IPS-18c (cell line): ENCODE measurements around the gene RNASE11.

ENCODE experiments used
- H3K4me3 ChIP-seq: 2 replicates; pipeline ENCODE4 v1.7.0; 2013; ENCODE audit warnings: low read depth, mild to moderate bottlenecking, low read length, moderate library complexity; ENCODE audit not compliant: insufficient read depth
- H3K9me3 ChIP-seq: one replicate; pipeline ENCODE4 v1.6.1; 2013; ENCODE audit warnings: mild to moderate bottlenecking, low read length, moderate library complexity; ENCODE audit not compliant: control insufficient read depth, insufficient read depth

RNASE11 gene

DNA sequence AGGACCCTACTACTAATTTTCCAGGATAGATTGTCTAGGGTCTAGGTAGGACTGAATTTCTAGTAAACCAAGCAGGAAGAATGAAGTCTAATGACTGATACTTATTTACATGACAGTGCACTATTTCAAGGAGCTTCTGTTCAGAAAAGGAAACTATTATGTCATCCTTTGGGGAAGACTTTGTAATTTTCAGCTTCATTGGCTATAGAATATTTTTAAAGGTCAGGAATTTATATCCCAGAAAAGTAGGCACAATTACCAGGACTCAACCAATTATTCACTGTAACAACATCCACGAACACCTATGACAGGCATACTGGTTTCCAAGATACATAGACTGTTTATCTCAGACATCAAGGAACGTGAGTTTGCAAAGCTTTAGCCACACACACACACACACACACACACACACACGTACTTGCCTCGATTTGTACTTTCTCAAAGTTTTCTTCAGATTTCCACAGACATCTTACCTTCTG is 30.5 kb upstream of the RNASE11 start:
- Histone ChIP-seq H3K4me3 (no peak overlapping the region), H3K9me3 (no peaks in the 10 kb centered on the region)

DNA sequence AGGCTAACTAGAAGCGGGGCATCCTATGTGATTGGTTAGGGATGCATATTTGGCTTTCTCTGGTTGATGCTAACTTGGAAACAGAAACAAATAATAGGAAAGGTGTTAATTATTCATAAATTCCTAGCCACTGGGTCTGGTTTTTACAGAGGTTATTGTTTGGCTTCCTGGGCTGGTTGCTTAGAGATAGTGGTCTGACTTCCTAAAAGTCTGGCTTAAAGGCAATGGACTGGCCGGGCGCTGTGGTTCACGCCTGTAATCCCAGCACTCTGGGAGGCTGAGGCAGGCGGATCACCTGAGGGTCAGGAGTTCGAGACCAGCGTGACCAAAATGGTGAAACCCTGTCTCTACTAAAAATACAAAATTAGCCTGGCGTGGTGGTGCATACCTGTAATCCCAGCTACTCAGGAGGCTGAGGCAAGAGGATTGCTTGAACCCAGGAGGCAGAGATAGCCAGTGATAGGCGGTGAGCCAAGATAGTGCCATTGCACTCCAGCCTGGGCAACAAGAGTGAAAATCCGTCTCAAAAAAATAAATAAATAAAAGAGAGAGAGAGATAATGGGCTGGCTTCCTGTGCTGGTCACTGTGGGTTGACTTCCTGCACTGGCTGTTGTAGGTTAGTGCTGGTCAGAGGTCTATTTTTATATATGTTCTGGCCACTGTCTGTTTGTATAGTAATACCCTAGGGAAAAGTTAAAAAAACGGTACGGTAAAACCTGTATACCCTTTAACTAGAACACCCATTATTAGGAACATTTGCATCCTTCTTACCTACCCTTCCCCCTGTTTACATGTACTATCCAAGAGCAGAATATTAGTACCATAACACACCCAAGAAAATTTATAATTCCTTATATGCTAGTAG is 29.6 kb upstream of the RNASE11 start:
- no peak overlapping the region for H3K4me3 ChIP-seq
- H3K9me3 ChIP-seq = no peaks in the 10 kb centered on the region

DNA sequence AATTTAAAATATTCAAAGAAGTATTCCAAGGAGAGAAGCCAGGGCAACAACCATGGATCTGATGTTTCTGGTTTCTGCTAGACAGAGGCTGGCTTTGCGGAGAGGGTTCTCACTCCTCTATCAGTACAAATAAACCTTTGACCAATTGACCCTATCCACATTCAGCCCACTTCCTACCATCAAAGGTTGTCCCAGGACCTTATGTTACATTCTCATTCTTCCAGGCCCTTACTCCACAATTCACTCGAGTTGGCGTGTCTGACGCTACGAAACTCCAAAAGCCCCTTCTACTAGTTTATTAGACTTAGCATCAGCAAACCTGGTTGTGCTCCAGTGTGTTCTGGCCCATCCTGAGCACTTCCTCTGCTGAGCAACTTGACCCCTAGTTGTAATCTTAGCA is 28.2 kb upstream of the RNASE11 start:
- H3K4me3 ChIP-seq = no peak overlapping the region
- no peaks in the 10 kb centered on the region for H3K9me3 ChIP-seq

DNA sequence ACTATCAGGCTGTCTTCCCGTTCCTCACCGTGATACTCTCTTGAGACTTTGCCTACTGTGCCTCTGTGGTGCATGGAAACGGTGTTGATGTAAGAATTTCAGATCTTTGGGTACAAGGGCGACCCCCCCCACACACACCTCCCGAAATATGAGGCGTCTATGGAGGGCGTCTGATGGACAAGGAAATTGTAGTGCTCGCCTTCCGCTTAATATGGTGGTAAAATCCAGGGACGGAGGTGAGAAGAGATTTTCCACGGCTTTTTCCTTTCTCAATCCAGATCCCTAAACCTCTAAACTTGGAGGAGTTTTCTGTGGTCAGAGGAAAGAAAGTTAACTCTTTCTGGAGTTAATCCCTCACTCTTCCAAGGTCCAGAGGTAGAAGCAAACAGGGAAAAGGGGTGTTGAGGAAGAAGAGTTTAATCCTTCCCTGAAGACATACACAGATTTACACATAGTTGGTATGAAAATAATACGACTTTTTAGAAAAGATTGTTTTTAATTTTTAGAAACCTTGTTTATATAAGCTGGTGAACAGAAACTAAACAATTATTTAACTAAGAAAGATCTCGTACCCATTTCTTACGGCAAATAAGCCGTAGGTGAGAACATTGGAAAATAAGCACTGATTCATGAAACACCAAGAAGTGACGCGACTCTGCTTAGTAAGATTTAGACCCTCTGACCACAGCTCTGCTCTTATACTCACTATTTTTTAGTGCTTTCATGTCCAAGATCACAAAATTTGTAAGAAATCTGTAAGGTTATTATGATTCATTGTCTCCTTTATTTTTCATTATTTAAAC is 26.4 kb upstream of the RNASE11 start:
- H3K9me3 ChIP-seq = no peaks in the 10 kb centered on the region

DNA sequence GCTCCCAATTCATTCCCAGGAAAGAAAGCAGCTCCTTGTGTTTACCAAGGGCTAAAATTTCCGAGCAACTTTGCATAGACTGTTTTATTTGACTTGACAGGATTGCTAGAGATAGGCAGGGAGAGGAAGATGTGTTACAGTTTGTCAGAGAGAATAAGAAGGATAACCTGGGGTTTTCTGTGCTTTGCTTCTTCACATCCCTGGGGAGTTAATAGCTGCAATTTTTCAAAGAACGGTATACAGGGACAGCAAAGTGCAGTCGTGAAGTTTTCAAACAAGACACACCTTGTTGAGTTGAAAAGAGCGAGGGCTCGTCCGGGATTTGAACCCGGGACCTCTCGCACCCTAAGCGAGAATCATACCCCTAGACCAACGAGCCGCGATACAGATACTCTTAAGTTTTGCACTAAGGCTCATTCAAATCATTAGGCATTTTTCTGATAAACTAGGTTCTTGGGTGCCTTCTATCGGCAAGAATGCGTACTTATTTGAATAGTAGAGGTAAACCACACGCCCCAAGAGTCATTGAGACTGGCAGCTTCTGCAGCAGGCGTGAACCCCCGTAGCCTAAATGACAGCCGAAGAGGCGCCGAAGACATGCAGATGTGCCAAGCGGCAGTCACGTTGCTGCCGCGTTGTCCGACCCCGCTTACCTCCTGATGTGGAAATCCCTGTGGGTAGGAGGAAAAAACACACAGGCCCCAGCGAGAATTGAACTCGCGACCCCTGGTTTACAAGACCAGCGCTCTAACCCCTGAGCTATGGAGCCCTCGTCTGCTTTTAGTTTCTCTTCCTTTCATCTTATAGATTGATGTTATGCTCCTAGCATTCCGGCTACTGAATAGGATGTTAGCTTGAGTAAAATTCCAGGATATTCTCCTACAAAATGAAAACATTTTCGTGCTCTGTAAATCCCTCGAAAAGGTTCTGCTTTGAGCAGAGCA is 25.6 kb upstream of the RNASE11 start:
- no peaks in the 10 kb centered on the region for H3K9me3 ChIP-seq
- H3K4me3 ChIP-seq = peak overlapping the region; percentile 77

More for the DNA sequence above, 26.4 kb upstream of the RNASE11 start:
- peak overlapping the region; percentile 77 for H3K4me3 ChIP-seq

DNA sequence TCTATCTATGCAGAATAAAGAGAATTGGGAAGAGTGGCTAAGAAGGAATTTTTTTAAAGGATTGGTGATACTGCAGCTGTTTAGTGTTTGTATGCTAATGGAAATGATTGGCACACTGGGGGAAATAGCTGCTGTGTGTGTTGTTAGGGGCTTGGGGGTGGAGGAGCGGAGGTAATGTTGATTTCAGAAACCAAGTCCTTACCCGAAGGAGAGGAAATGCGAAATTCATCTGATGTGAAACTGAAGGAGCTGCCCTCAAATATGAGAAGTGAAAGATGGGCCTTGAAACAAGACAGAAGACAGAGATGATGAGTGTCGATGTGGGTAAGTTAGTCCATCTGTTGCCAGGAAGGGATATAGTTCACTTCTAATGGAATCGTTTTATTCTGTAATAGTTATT is 24.6 kb upstream of the RNASE11 start:
- Histone ChIP-seq H3K4me3 (no peak overlapping the region), H3K9me3 (no peaks in the 10 kb centered on the region)

DNA sequence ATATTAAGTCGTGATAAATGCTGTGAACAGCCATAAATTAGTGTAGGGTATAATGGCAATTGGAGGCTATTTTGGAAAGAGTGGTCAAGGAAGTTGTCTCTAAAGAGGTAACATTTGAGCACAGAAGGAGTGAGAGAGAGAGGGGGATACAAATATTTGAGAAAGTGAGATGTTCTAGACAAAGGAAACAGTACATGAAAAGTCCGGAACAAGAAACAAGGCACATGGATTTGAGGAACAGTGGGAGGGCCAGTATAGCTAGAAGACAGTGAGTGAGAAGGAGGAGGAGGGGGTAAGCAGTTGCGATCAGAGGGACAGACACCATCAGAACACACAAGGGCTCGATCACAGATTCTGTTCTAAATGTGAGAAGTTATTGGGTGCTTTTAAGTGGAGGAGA is 23.5 kb upstream of the RNASE11 start:
- Histone ChIP-seq H3K9me3 (no peaks in the 10 kb centered on the region), H3K4me3 (no peak overlapping the region)

DNA sequence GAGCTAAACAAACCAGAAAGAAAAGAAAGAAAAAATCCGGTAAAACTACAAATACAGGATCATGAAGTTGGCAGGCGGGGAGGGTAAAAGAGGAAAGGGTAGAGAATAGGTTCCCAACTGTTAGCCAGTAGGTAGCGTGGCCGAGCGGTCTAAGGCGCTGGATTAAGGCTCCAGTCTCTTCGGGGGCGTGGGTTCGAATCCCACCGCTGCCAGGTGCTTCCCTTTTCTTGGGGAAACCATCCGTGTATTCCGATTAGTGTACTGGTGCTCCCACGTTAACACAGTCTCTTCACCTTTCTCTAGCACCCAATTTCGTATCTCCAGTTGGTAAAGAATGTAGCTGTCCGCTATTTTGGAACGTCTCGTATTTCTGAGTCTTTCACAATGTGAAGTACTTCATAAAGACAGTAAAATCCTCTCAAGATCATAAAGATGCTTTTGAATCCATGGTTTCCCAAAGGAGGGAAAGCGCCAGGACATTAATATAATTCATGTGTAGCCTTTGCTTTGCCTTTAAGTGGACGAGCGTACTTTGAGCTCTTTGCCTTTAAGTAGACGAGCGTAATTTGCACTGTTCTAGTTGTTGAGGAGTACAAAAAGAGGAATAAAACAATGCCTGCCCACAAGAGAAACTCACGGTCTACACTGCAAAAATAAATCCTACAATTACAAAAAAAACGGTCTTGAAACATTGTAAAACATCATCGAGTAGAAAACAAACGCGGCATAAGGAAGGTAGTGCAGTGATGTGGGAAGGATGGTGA is 22.4 kb upstream of the RNASE11 start:
- no peaks in the 10 kb centered on the region for H3K9me3 ChIP-seq
- H3K4me3 ChIP-seq = peak overlapping the region; percentile 96

DNA sequence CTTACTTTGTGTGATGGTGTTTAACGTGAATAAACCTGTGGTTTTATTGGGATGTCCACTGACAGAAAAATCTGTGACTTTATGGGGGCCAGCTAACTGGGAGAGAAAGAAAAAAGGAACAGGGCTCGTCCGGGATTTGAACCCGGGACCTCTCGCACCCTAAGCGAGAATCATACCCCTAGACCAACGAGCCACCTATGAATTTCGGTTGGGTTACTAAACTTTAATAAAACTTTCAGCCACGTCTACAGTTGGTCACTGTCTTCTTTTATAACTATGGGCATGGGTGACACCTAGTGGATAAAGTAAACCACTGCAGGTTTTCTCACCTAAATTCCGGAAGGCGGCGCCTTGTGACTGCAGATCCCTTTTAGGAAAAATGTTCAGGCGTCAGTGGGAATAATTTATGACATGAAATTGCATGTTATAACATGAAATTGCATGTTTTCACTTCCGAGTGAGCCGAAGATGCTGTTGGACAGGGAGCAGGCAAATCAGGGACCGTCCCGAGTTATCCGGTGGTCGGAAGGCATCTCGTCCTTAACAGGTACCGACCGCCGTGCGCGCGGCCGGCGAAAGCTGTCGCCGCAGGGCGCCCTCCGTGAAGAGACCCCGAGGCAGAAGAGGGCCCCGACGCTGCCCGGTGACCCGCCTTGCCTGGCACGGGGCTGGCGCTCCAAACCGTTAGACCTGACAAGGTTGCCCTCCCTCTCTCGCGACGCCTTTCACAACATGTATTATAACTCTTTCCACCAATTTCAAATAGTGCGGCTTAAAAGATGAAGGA is 21.6 kb upstream of the RNASE11 start:
- no peaks in the 10 kb centered on the region for H3K9me3 ChIP-seq

DNA sequence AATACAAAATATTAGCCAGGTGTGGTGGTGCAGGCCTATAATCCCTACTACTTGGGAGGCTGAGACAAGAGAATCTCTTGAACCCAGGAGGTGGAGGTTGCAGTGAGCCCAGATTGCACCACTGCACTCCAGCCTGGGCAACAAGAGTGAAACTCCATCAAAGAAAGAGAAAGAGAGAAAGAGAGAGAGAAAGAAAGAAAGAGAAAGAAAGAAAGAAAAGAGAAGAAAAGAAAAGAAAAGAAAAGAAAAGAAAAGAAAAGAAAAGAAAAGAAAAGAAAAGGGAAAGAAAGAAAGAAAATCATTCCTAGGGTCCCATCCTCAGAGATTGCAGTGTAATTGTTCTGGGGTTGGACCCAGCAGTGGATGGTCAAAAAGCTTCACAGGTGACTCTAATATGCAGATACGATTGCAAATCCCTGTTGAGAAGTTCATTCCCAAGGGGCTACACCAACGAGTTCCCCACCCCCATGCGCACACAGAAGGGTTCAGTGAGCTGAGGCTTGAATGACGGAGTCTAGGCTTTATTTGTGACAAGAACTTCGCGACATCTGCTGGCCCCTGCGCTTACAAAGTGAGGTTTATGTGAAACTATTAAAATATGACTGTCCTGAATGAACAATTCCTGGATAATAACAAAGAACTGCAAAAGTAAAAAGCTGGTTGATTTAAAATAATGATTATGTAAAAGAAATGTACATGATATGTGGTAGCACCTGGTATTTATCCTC is 20.7 kb upstream of the RNASE11 start:
- H3K9me3 ChIP-seq = no peaks in the 10 kb centered on the region
- H3K4me3 ChIP-seq = no peak overlapping the region

More for the DNA sequence above, 21.6 kb upstream of the RNASE11 start:
- H3K4me3 ChIP-seq = peak overlapping the region; percentile 96

DNA sequence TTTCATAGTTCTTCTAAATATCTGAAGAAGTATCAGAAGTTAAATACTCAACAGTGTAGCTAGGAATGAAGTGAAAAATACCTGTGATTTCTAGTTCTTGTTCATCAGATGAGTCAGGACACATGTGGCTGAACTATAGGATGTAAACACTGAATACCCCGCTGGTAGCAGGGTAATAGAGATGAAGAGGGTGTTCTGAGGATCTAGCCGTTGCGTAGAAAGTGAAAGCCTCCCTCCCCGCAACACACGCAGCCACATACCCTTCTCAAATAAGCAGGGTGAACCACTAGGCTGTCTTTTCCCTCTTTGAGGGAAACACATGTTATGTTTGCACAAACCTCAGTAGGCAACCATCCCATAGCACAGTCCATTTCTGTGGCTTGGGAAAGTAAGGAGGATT is 19.8 kb upstream of the RNASE11 start:
- Histone ChIP-seq H3K9me3 (no peaks in the 10 kb centered on the region), H3K4me3 (no peak overlapping the region)

DNA sequence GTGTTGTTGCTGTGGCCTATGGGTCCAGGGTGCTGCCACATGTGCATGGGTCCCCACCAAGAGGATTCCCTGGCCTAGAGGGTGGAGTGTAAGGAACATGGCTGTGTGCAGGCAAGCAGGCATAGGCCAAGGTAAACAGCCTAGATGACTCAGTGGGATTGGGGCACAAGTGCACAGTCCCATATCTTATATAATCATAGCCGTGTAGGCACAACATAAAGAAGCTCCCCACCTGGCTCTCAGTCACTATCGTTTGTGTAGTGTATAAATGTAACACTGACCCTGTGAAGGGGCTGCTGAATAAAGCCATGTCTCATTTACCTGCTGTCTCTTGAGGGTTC is 19.1 kb upstream of the RNASE11 start:
- Histone ChIP-seq H3K4me3 (no peak overlapping the region), H3K9me3 (no peaks in the 10 kb centered on the region)

DNA sequence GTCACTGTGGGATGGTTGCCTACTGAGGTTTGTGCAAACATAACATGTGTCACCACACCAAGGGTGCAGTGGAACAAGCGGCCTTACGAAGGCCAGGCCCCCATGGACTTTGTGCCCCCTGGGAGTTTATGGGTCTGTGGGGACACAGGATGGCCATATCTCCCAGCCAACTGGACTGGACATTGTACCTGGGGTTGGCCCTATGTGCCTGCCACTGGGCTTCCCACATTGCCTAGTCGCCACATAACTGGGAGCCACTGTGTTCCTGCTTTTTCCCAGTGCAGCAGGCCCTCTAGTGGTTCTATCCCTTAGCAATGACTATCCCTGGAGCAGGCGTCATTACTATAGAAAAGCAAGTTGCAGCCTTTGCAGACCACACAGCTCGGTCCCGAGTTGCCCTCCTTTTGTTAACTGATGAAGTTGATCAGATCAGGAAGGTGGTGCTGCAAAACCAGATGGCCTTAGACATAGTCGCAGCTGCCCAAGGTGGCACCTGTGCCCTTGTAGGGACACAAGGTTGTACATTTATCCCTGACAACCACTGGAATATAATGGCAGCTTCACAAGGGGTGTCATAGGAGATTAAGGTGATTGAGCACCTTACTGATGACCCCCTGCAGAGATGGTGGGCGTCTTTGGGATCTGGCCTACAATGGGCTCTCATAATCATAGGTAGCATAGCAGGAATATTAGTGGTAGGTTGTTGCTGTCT is 18.5 kb upstream of the RNASE11 start:
- H3K9me3 ChIP-seq = no peaks in the 10 kb centered on the region
- no peak overlapping the region for H3K4me3 ChIP-seq

DNA sequence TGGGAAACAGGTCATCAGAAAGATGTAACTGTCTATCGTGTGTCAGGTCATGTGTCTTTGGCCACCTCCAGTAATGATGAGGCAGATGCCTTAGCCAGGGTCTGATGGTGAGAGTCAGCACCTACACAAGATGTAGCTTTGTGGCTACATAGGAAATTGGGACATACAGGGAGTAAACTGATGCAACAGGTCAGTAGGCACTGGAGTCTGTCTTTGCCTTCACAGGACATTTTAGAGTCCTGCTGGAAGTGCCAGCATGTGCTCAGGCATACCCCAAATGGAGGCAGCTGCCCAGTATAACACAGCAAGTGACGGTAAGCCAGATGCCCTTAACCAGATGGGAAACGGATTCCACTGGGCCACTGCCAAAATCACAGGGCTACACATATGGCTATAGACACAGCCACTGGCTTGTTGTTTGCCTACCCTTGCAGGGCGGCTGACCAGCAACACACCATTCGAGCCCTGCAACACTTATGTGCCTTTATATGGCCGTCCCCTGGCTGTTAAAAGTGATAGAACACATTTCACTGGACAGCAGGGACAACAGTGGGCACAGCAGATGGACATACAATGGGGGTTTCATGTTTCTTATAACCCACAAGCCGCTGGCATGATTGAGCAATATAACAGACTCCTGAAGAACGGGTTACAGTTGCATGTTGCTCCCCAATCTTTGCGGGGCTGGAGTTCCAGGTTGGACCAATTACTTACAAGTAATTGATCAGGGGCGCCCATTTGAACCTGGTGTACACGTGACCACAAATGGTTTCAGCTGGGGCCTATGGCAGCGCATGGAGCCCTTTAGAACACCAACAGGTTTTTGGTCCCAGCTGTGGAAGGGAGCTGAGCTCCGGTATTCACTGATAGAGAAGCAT is 16.3 kb upstream of the RNASE11 start:
- H3K4me3 ChIP-seq = no peak overlapping the region
- no peaks in the 10 kb centered on the region for H3K9me3 ChIP-seq
